Lung (tissue), 12 donors: ENCODE results near the gene RBP5. TPM values are rescaled to one million over a fixed set of nuclear protein-coding genes. Genes with fewer than 3 reads are reported as not detected.

Experiments
- ATAC-seq: fragments of 200-7000 bp; cut with Tn5 transposase; one replicate; pipeline ENCODE4 v1.9.1; 2020; ENCODE audit warnings: moderate number of reproducible peaks; ENCODE audit not compliant: insufficient read depth, low FRiP score
- DNase-seq, 3 donors: peaks; one replicate each; pipeline ENCODE4 v3.0.0-alpha.2; 2013 to 2017
- H3K27ac ChIP-seq, 2 donors: one replicate each; pipeline ENCODE4 v1.5.1; 2013; ENCODE audit warnings: mild to moderate bottlenecking in 2 of 2, moderate library complexity in 2 of 2, control low read depth in 1 of 2, inconsistent platforms in 1 of 2, low read depth in 1 of 2, low read length in 1 of 2
- H3K27me3 ChIP-seq, 3 donors: one replicate each; pipeline ENCODE4 v1.5.1; 2013; ENCODE audit warnings: low read length in 2 of 3; ENCODE audit not compliant: control insufficient read depth in 3 of 3, insufficient read depth in 3 of 3
- H3K36me3 ChIP-seq, 4 donors: one replicate each; pipeline ENCODE4 v1.5.1; 2013; ENCODE audit warnings: low read length in 4 of 4, mild to moderate bottlenecking in 1 of 4, moderate library complexity in 1 of 4; ENCODE audit not compliant: control insufficient read depth in 4 of 4, insufficient read depth in 4 of 4
- H3K4me1 ChIP-seq, 5 donors: one replicate each; pipeline ENCODE4 v1.5.1; 2013; ENCODE audit warnings: low read length in 5 of 5, mild to moderate bottlenecking in 2 of 5, moderate library complexity in 1 of 5; ENCODE audit not compliant: control insufficient read depth in 5 of 5, insufficient read depth in 5 of 5
- H3K4me3 ChIP-seq: one replicate; pipeline ENCODE4 v1.5.1; 2013; ENCODE audit warnings: mild to moderate bottlenecking, control low read depth, moderate library complexity
- H3K9ac ChIP-seq, 2 donors: one replicate each; pipeline ENCODE4 v1.5.1; 2013; ENCODE audit warnings: low read length in 2 of 2, control low read depth in 1 of 2; ENCODE audit not compliant: insufficient read depth in 1 of 2
- H3K9me3 ChIP-seq, 4 donors: one replicate each; pipeline ENCODE4 v1.5.1; 2013; ENCODE audit warnings: low read length in 3 of 4, mild to moderate bottlenecking in 1 of 4, moderate library complexity in 1 of 4; ENCODE audit not compliant: control insufficient read depth in 4 of 4, insufficient read depth in 3 of 4
- CTCF ChIP-seq: IDR thresholded peaks from 2 replicates; pipeline ENCODE4 v1.5.1; 2012; ENCODE audit warnings: mild to moderate bottlenecking; ENCODE audit errors: control extremely low read depth, extremely low read depth
- WGBS, 2 donors: extraction: QIAGEN DNeasy Blood & Tissue Kit; methylation state at CpG; one replicate each; pipeline ENCODE4 v1.1.7; 2013; 5-methylcytosine and 5-hydroxymethylcytosine counted together
- polyA plus RNA-seq, 2 donors: library from polyadenylated mRNA; stranded (reverse); fragments of 200-250 nt; gene quantifications; one replicate each; pipeline ENCODE4 v1.2.1, GENCODE V29; 2013
- total RNA-seq, 2 donors: library from RNA; depleted of rRNA in 1 of 2; stranded (reverse); fragments of >200 nt in 1 of 2; gene quantifications; one replicate each; pipeline ENCODE4 v1.2.1, GENCODE V29; 2014 to 2021
- donor health status: control.
- donor health status: control.
- donor health status: Bipolar disorder and iron deficiency.
- donor health status: healthy.
- donor health status: DM: yes; HTN: yes; CAD: no.

RBP5 gene
- total and polyA plus RNA-seq, 4 donors = 1.9 to 3.3 (median 2.4) TPM

GRCh38 chr12:7116916-7117315, 11.8 kb downstream of the RBP5 start:
- Histone ChIP-seq H3K9ac (no peak overlapping the region), H3K9me3 (no peaks in the 10 kb centered on the region), H3K4me3 (no peak overlapping the region), H3K27me3 (no peaks in the 10 kb centered on the region), H3K4me1 (peaks cover 0 to 2% (median 0%) of the 10 kb centered on the region in 5 donors), H3K27ac (no peak overlapping the region), H3K36me3 (peaks cover 0 to 2% (median 0%) of the 10 kb centered on the region in 4 donors)
- 95 to 96% methylated on average over 9 of the region's 9 CpGs for WGBS, 2 donors
- DNase-seq = no peak
- no peak for TF ChIP-seq CTCF
- no peak for ATAC-seq

GRCh38 chr12:7116196-7116595, 12.5 kb downstream of the RBP5 start:
- peaks cover 0 to 2% (median 0%) of the 10 kb centered on the region in 4 donors for H3K36me3 ChIP-seq
- DNase-seq (no peak), ATAC-seq (no peak)
- H3K9me3 ChIP-seq = no peaks in the 10 kb centered on the region
- no peak overlapping the region for H3K27ac ChIP-seq
- no peak for TF ChIP-seq CTCF
- H3K4me1 ChIP-seq = peaks cover 0 to 2% (median 0%) of the 10 kb centered on the region in 5 donors
- H3K27me3 ChIP-seq = no peaks in the 10 kb centered on the region
- no peak overlapping the region for H3K9ac ChIP-seq
- no peak overlapping the region for H3K4me3 ChIP-seq
- 89 to 92% methylated on average over 3 of the region's 3 CpGs for WGBS, 2 donors

GRCh38 chr12:7114851-7115250, 13.8 kb downstream of the RBP5 start:
- Histone ChIP-seq H3K27me3 (no peaks in the 10 kb centered on the region), H3K36me3 (peaks cover 0 to 2% (median 0%) of the 10 kb centered on the region in 4 donors), H3K9ac (no peak overlapping the region), H3K27ac (no peak overlapping the region), H3K9me3 (no peaks in the 10 kb centered on the region), H3K4me1 (peaks cover 0 to 2% (median 0%) of the 10 kb centered on the region in 5 donors), H3K4me3 (no peak overlapping the region)
- 93 to 96% methylated on average over 6 of the region's 6 CpGs for WGBS, 2 donors
- ATAC-seq (no peak), DNase-seq (no peak)
- TF ChIP-seq CTCF = no peak

- TF ChIP-seq CTCF = no peak
- H3K27me3 ChIP-seq = no peaks in the 10 kb centered on the region
- H3K36me3 ChIP-seq = peaks cover 0 to 2% (median 0%) of the 10 kb centered on the region in 4 donors
- H3K9ac ChIP-seq = no peak overlapping the region
- WGBS, 2 donors = 91 to 96% methylated on average over 11 of the region's 11 CpGs
- no peak for DNase-seq
- no peak overlapping the region for H3K4me3 ChIP-seq
- H3K4me1 ChIP-seq = peaks cover 0 to 8% (median 4%) of the 10 kb centered on the region in 5 donors
- no peaks in the 10 kb centered on the region for H3K9me3 ChIP-seq
- no peak overlapping the region for H3K27ac ChIP-seq
- no peak for ATAC-seq
These were observed 14.7 kb downstream of the RBP5 start for GRCh38 chr12:7114008-7114407.
